Cardiac ventricle fibroblast (primary cell): ENCODE measurements around the gene TTC3. TPM values are rescaled to one million over a fixed set of nuclear protein-coding genes. Genes with fewer than 3 reads are reported as not detected.

Experiments used
- total RNA-seq: library from RNA; depleted of rRNA; stranded (reverse); fragments of >200 nt; gene quantifications from 2 replicates; pipeline ENCODE4 v1.2.3, GENCODE V29; 2015

Gene TTC3
- total RNA-seq = 132 and 155 TPM in 2 replicates

GRCh38 chr21:37072988-37073416 lies at the start of gene TTC3, which contains the start of gene PIGP:
Gene TTC3 (plus strand): TSS chr21:37073254. CDS start chr21:37087258, 14,004 bp downstream.
Gene PIGP (minus strand): TSS chr21:37073071. CDS start chr21:37072515, 556 bp downstream.

Other genes with a start within 250 kb of the TTC3 start
- gene HLCS, start 106.6 kb upstream of the TTC3 start, total RNA-seq = 15.7 and 17.5 TPM in 2 replicates
- not detected in 2 replicates for gene RIPPLY3, start 66.6 kb upstream of the TTC3 start, total RNA-seq
- gene PIGP, start 183 bp upstream of the TTC3 start, total RNA-seq = 12.7 and 21.5 TPM in 2 replicates
- gene VPS26C, start 194.1 kb downstream of the TTC3 start, total RNA-seq = 45.2 and 57.4 TPM in 2 replicates